Hepatocyte (in vitro differentiated cells): Measurements from ENCODE around the gene DCLK3. TPM values are rescaled to one million over a fixed set of nuclear protein-coding genes. Genes with fewer than 3 reads are reported as not detected.

Experiments used
- DNase-seq: peaks from one replicate; pipeline ENCODE4 v3.0.0-alpha.2; 2016; ENCODE audit warnings: low spot score
- H2AFZ ChIP-seq: fragments of 200-600 bp; sonication (generic); 2 replicates; pipeline ENCODE4 v1.6.0; 2016; ENCODE audit warnings: antibody characterized with exemption, mild to moderate bottlenecking
- H3K27ac ChIP-seq: fragments of 200-600 bp; sonication (generic); 2 replicates; pipeline ENCODE4 v1.5.1; 2016; ENCODE audit warnings: mild to moderate bottlenecking
- H3K27me3 ChIP-seq: fragments of 200-600 bp; sonication (generic); 2 replicates; pipeline ENCODE4 v1.6.1; 2016
- H3K36me3 ChIP-seq: fragments of 200-600 bp; sonication (generic); replicated peaks from 2 replicates; pipeline ENCODE4 v1.5.1; 2016; ENCODE audit warnings: low read depth; ENCODE audit not compliant: insufficient read depth
- H3K4me1 ChIP-seq: fragments of 200-600 bp; sonication (generic); 2 replicates; pipeline ENCODE4 v1.5.1; 2016; ENCODE audit warnings: mild to moderate bottlenecking, moderate library complexity; ENCODE audit not compliant: insufficient read depth
- H3K4me2 ChIP-seq: fragments of 200-600 bp; sonication (generic); 2 replicates; pipeline ENCODE4 v1.6.0; 2016
- H3K4me3 ChIP-seq: fragments of 200-600 bp; sonication (generic); 2 replicates; pipeline ENCODE4 v1.5.1; 2016; ENCODE audit warnings: mild to moderate bottlenecking
- H3K79me2 ChIP-seq: fragments of 200-600 bp; sonication (generic); 2 replicates; pipeline ENCODE4 v1.6.0; 2017; ENCODE audit warnings: mild to moderate bottlenecking
- H3K9me2 ChIP-seq: fragments of 200-600 bp; sonication (generic); replicated peaks from 2 replicates; pipeline ENCODE4 v1.6.0; 2017; ENCODE audit warnings: mild to moderate bottlenecking; ENCODE audit not compliant: insufficient read depth
- H3K9me3 ChIP-seq: fragments of 200-600 bp; sonication (generic); 2 replicates; pipeline ENCODE4 v1.5.1; 2016; ENCODE audit warnings: low read depth, mild to moderate bottlenecking
- H4K20me1 ChIP-seq: fragments of 200-600 bp; sonication (generic); 2 replicates; pipeline ENCODE4 v1.6.0; 2016; ENCODE audit warnings: mild to moderate bottlenecking; ENCODE audit not compliant: insufficient read depth, poor library complexity, severe bottlenecking
- CTCF ChIP-seq: fragments of 200-600 bp; sonication (generic); IDR thresholded peaks from 2 replicates; pipeline ENCODE4 v1.5.1; 2016; ENCODE audit warnings: antibody characterized with exemption, mild to moderate bottlenecking; ENCODE audit not compliant: poor library complexity
- EZH2 ChIP-seq: fragments of 200-600 bp; sonication (generic); IDR thresholded peaks from 2 replicates; pipeline ENCODE4 v1.6.1; 2016; ENCODE audit warnings: antibody characterized with exemption, mild to moderate bottlenecking, borderline replicate concordance
- EZH2phosphoT487 ChIP-seq: fragments of 200-600 bp; sonication (generic); IDR thresholded peaks from one replicate; pipeline ENCODE4 v1.6.1; 2018; ENCODE audit warnings: antibody characterized with exemption, mild to moderate bottlenecking, low read depth, moderate library complexity; ENCODE audit not compliant: unreplicated experiment, severe bottlenecking
- WGBS: methylation state at CpG from one replicate; pipeline ENCODE4 v1.1.6; 2016; ENCODE audit warnings: low lambda C conversion rate; ENCODE audit errors: missing lambda C conversion rate; 5-methylcytosine and 5-hydroxymethylcytosine counted together
- polyA plus RNA-seq: library from polyadenylated mRNA; unstranded; fragments of >200 nt; fragmentation: Nextera tagmentation; extraction: Ambion mirVana; gene quantifications from 2 replicates; pipeline ENCODE4 v1.2.1, GENCODE V29; 2016
- total RNA-seq: library from RNA; depleted of rRNA; stranded (reverse); fragments of >200 nt; gene quantifications from 2 replicates; pipeline ENCODE4 v1.2.3, GENCODE V29; 2014

Gene DCLK3
- total and polyA plus RNA-seq, 2 experiments from 2014 or later: 0.07 TPM; not detected in 1

GRCh38 chr3:36705015-36705414 lies 59.3 kb downstream of the DCLK3 start:
- Histone ChIP-seq H3K4me2 (no peak overlapping the region), H3K9me2 (no peaks in the 10 kb centered on the region), H4K20me1 (no peaks in the 10 kb centered on the region), H3K79me2 (no peaks in the 10 kb centered on the region), H3K36me3 (no peaks in the 10 kb centered on the region), H3K9me3 (no peaks in the 10 kb centered on the region), H2AFZ (no peak overlapping the region), H3K4me1 (no peaks in the 10 kb centered on the region), H3K4me3 (no peak overlapping the region), H3K27ac (no peak overlapping the region), H3K27me3 (peaks cover 6% of the 10 kb centered on the region)
- DNase-seq: no peak
- 63% methylated on average over 8 of the region's 8 CpGs for WGBS
- TF ChIP-seq EZH2: no peak

- Histone ChIP-seq H3K4me1 (no peaks in the 10 kb centered on the region), H4K20me1 (no peaks in the 10 kb centered on the region), H3K9me2 (no peaks in the 10 kb centered on the region), H3K27me3 (peaks cover 6% of the 10 kb centered on the region), H2AFZ (no peak overlapping the region), H3K4me2 (no peak overlapping the region), H3K79me2 (no peaks in the 10 kb centered on the region), H3K36me3 (no peaks in the 10 kb centered on the region), H3K4me3 (no peak overlapping the region), H3K27ac (no peak overlapping the region), H3K9me3 (no peaks in the 10 kb centered on the region)
- TF ChIP-seq EZH2phosphoT487: no peak
- TF ChIP-seq EZH2: no peak
- no peak for TF ChIP-seq CTCF
- DNase-seq: no peak
- WGBS: 91% methylated on average over 4 of the region's 4 CpGs
Observed at GRCh38 chr3:36704280-36704679, 60.1 kb downstream of the DCLK3 start.

DNA sequence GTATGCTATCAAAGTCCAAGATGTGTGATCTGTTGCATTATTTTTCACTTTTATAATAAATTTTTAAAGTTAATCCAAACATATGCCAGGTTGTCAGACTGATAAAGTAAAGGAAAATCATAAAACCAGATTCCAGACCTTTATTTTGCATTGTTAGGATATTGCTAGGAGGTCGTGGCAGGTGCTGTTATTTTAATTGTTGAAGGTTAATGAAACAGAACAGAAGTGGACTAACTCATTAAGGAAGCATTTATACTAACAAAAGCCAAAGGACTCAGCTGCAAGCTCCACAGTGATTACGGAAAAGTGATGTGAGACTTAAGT lies 63.1 kb downstream of the DCLK3 start:
- Histone ChIP-seq H4K20me1 (no peaks in the 10 kb centered on the region), H3K79me2 (no peaks in the 10 kb centered on the region), H3K27ac (no peak overlapping the region), H3K9me2 (no peaks in the 10 kb centered on the region), H3K4me3 (no peak overlapping the region), H3K27me3 (no peaks in the 10 kb centered on the region), H3K4me1 (no peaks in the 10 kb centered on the region), H3K4me2 (no peak overlapping the region), H3K9me3 (no peaks in the 10 kb centered on the region), H2AFZ (no peak overlapping the region), H3K36me3 (no peaks in the 10 kb centered on the region)
- DNase-seq: no peak
- TF ChIP-seq EZH2: no peak
- no peak for TF ChIP-seq EZH2phosphoT487
- WGBS: 87% methylated on average over 2 of the region's 2 CpGs

GRCh38 chr3:36700537-36701248 lies 63.7 kb downstream of the DCLK3 start:
- Histone ChIP-seq H3K27me3 (no peaks in the 10 kb centered on the region), H2AFZ (no peak overlapping the region), H4K20me1 (no peaks in the 10 kb centered on the region), H3K79me2 (no peaks in the 10 kb centered on the region), H3K36me3 (no peaks in the 10 kb centered on the region), H3K4me1 (no peaks in the 10 kb centered on the region), H3K9me2 (no peaks in the 10 kb centered on the region), H3K4me3 (no peak overlapping the region), H3K4me2 (no peak overlapping the region), H3K27ac (no peak overlapping the region), H3K9me3 (no peaks in the 10 kb centered on the region)
- TF ChIP-seq CTCF (peak; percentile 98), EZH2 (no peak), EZH2phosphoT487 (no peak)
- DNase-seq: peak; percentile 75
- 2% methylated on average over 3 of the region's 3 CpGs for WGBS
